ENCODE measurements around the gene C14orf119. TPM values are rescaled to one million over a fixed set of nuclear protein-coding genes. Genes with fewer than 3 reads are reported as not detected.

The C14orf119 gene
- total RNA-seq, 1 experiment from 2014 or later: 81.3 TPM

DNA sequence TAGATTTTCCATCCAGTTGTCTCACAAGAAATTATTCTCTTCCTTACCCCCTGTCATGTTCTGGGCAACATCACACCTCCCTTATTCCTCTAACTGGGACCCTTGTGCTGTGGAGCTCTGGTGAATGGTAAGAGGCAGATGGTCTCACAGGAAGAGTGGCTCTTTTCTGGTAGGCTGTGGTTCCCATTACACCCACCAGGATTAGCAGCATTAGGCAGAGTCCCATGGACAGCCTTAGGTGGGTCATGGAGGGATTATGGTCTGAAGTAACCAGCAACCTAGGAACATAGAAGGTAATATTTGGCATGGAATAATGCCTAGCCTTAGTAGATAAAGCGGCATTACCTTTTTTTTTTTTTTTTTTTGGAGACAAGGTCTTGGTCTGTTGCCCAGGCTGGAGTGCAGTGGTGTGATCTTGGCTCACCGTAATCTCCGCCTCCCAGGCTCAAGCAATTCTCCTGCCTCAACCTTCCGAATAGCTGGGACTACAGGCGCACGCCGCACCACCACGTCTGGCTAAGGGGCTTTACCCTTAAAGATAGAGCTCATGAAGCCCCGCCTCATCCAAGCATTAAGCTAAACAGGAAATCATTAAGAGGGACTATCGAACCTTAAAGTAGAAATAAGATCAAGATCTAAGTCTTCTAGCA is 4.0 kb downstream of the C14orf119 start (continued):
- TF ChIP-seq, protein P1, sequence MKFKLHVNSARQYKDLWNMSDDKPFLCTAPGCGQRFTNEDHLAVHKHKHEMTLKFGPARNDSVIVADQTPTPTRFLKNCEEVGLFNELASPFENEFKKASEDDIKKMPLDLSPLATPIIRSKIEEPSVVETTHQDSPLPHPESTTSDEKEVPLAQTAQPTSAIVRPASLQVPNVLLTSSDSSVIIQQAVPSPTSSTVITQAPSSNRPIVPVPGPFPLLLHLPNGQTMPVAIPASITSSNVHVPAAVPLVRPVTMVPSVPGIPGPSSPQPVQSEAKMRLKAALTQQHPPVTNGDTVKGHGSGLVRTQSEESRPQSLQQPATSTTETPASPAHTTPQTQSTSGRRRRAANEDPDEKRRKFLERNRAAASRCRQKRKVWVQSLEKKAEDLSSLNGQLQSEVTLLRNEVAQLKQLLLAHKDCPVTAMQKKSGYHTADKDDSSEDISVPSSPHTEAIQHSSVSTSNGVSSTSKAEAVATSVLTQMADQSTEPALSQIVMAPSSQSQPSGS (CRISPR knock-in tag; IDR thresholded peaks at IDR 0.05; ENCODE audit: borderline replicate concordance, low read depth): no peak
- no peak for TF ChIP-seq MYBL2 (CRISPR knock-in tag; IDR thresholded peaks at IDR 0.05)
- no peak for TF ChIP-seq ZNF232 (CRISPR knock-in tag; IDR thresholded peaks at IDR 0.05)
- TF ChIP-seq, protein P2, sequence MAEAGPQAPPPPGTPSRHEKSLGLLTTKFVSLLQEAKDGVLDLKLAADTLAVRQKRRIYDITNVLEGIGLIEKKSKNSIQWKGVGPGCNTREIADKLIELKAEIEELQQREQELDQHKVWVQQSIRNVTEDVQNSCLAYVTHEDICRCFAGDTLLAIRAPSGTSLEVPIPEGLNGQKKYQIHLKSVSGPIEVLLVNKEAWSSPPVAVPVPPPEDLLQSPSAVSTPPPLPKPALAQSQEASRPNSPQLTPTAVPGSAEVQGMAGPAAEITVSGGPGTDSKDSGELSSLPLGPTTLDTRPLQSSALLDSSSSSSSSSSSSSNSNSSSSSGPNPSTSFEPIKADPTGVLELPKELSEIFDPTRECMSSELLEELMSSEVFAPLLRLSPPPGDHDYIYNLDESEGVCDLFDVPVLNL (CRISPR knock-in tag; IDR thresholded peaks at IDR 0.05; ENCODE audit: borderline replicate concordance, low read depth): no peak
- TF ChIP-seq ESRRA (CRISPR knock-in tag; IDR thresholded peaks at IDR 0.05; ENCODE audit: borderline replicate concordance): no peak
- TF ChIP-seq ZNF263 (CRISPR knock-in tag; IDR thresholded peaks at IDR 0.05; ENCODE audit: low read depth): no peak
- TF ChIP-seq, protein P3, sequence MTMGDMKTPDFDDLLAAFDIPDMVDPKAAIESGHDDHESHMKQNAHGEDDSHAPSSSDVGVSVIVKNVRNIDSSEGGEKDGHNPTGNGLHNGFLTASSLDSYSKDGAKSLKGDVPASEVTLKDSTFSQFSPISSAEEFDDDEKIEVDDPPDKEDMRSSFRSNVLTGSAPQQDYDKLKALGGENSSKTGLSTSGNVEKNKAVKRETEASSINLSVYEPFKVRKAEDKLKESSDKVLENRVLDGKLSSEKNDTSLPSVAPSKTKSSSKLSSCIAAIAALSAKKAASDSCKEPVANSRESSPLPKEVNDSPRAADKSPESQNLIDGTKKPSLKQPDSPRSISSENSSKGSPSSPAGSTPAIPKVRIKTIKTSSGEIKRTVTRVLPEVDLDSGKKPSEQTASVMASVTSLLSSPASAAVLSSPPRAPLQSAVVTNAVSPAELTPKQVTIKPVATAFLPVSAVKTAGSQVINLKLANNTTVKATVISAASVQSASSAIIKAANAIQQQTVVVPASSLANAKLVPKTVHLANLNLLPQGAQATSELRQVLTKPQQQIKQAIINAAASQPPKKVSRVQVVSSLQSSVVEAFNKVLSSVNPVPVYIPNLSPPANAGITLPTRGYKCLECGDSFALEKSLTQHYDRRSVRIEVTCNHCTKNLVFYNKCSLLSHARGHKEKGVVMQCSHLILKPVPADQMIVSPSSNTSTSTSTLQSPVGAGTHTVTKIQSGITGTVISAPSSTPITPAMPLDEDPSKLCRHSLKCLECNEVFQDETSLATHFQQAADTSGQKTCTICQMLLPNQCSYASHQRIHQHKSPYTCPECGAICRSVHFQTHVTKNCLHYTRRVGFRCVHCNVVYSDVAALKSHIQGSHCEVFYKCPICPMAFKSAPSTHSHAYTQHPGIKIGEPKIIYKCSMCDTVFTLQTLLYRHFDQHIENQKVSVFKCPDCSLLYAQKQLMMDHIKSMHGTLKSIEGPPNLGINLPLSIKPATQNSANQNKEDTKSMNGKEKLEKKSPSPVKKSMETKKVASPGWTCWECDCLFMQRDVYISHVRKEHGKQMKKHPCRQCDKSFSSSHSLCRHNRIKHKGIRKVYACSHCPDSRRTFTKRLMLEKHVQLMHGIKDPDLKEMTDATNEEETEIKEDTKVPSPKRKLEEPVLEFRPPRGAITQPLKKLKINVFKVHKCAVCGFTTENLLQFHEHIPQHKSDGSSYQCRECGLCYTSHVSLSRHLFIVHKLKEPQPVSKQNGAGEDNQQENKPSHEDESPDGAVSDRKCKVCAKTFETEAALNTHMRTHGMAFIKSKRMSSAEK (CRISPR knock-in tag; IDR thresholded peaks at IDR 0.05; ENCODE audit: borderline replicate concordance): no peak

DNA sequence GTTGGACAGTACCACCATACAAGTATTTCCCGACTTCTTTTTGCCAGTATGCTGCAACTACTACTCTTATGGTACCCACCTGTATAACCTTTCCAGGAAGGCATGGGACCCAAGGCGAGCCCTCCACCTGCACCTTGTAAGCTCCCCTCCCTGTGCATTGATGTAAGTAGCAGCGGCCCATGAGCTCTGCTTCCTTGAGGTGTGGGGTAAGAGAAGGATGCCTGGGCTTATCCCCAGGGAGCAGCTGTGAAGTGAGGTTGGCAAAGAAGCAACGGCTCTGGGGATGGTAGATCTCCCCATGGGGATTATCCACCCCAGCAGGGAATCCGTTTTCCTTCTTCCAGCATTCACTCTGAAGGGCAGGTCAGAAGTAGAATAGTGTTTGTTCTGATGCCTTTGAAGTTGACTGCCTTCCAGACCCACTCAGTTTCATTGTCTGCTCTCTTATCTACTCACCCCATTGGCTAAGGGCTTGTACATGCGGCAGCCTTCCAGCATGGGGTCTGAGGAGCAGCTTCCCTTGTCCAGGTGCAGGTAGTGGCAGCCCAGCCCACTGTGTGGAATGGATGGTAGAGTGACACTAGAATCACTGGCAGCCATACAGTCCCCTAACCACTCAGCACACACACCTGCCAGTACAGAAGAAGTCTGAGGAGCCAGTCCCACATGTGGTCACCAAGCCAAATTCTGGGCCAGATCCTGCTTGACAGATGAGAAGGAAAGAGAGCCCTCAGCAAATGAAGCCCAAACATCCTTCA is 6.1 kb downstream of the C14orf119 start:
- ChIA-PET CTCF (interaction anchor here (0.8 to 6.9 kb wide), 5 partner anchors 8 to 44 kb away, joined by 3 to 43 read pairs (median 3); no protein-coding TSS in a partner anchor), POLR2A (no interaction called here)
- H3K4me1 Mint-ChIP-seq: peaks cover 60% of the 10 kb centered on the region
- H3K27me3 Mint-ChIP-seq (ENCODE audit: low read depth): peaks cover 15% of the 10 kb centered on the region
- no peak for DNase-seq (ENCODE audit: low spot score)
- H3K36me3 Mint-ChIP-seq: peaks cover 24% of the 10 kb centered on the region
- no peak overlapping the region for H3K27ac Mint-ChIP-seq
- no peak for ATAC-seq
- no peaks in the 10 kb centered on the region for H3K9me3 Mint-ChIP-seq
- no peak overlapping the region for H3K4me3 Mint-ChIP-seq
- TF ChIP-seq, protein P4, sequence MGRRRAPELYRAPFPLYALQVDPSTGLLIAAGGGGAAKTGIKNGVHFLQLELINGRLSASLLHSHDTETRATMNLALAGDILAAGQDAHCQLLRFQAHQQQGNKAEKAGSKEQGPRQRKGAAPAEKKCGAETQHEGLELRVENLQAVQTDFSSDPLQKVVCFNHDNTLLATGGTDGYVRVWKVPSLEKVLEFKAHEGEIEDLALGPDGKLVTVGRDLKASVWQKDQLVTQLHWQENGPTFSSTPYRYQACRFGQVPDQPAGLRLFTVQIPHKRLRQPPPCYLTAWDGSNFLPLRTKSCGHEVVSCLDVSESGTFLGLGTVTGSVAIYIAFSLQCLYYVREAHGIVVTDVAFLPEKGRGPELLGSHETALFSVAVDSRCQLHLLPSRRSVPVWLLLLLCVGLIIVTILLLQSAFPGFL (CRISPR knock-in tag; IDR thresholded peaks at IDR 0.05; ENCODE audit: borderline replicate concordance): no peak

DNA sequence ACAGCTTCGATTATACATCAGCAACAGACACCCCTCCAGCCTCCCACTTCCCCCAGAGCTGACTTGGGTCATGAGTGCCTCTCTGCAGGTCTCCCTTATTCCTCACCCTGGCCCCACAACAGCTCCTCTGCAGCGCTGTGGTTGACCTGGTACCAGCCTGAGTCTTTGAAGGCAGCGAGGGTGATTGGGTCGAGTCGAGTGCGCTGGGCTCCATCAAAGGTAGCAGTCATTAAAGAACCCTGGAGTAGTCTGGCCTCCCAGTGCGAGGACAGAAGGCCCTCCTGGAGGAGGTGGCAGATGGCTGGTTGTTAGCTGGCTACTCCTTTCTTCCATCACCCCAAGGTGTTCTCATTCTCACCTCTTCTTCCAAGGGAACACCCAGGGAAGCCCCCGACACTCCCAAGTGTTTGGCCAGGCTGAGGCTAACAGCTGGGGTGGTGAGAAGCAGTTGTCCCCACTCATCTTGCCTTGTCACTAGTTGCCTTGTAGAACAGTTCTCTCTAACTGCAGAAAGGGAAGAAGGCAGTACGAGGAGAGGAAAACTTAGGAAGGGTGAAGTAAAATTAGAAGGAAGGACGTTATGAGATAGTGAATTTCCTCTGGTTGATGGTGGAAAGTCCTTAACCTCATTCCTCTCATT is 6.8 kb downstream of the C14orf119 start:
- Mint-ChIP-seq H3K27me3 (ENCODE audit: low read depth) (peaks cover 15% of the 10 kb centered on the region), H3K36me3 (peaks cover 22% of the 10 kb centered on the region), H3K4me3 (no peak overlapping the region), H3K4me1 (peaks cover 58% of the 10 kb centered on the region), H3K27ac (no peak overlapping the region), H3K9me3 (no peaks in the 10 kb centered on the region)
- DNase-seq (ENCODE audit: low spot score) (no peak), ATAC-seq (no peak)
- ChIA-PET CTCF (interaction anchor here (0.8 to 6.9 kb wide), 4 partner anchors 19 to 44 kb away, joined by 3 to 43 read pairs (median 4); no protein-coding TSS in a partner anchor), POLR2A (no interaction called here)
- TF ChIP-seq FOXP1 (CRISPR knock-in tag; IDR thresholded peaks at IDR 0.05; ENCODE audit: borderline replicate concordance) (no peak), NR1H2 (CRISPR knock-in tag; IDR thresholded peaks at IDR 0.05) (no peak), ZNF416 (CRISPR knock-in tag; IDR thresholded peaks at IDR 0.05) (no peak), ZNF121 (CRISPR knock-in tag; IDR thresholded peaks at IDR 0.05) (no peak), NR3C1 (CRISPR knock-in tag; conservative IDR thresholded peaks at IDR 0.05; ENCODE audit: low read depth) (no peak), ZNF423 (CRISPR knock-in tag; IDR thresholded peaks at IDR 0.05) (no peak)
- TF ChIP-seq, protein P5, sequence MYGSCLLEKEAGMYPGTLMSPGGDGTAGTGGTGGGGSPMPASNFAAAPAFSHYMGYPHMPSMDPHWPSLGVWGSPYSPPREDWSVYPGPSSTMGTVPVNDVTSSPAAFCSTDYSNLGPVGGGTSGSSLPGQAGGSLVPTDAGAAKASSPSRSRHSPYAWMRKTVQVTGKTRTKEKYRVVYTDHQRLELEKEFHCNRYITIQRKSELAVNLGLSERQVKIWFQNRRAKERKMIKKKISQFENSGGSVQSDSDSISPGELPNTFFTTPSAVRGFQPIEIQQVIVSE (CRISPR knock-in tag; IDR thresholded peaks at IDR 0.05; ENCODE audit: borderline replicate concordance): no peak
- TF ChIP-seq, protein P6, sequence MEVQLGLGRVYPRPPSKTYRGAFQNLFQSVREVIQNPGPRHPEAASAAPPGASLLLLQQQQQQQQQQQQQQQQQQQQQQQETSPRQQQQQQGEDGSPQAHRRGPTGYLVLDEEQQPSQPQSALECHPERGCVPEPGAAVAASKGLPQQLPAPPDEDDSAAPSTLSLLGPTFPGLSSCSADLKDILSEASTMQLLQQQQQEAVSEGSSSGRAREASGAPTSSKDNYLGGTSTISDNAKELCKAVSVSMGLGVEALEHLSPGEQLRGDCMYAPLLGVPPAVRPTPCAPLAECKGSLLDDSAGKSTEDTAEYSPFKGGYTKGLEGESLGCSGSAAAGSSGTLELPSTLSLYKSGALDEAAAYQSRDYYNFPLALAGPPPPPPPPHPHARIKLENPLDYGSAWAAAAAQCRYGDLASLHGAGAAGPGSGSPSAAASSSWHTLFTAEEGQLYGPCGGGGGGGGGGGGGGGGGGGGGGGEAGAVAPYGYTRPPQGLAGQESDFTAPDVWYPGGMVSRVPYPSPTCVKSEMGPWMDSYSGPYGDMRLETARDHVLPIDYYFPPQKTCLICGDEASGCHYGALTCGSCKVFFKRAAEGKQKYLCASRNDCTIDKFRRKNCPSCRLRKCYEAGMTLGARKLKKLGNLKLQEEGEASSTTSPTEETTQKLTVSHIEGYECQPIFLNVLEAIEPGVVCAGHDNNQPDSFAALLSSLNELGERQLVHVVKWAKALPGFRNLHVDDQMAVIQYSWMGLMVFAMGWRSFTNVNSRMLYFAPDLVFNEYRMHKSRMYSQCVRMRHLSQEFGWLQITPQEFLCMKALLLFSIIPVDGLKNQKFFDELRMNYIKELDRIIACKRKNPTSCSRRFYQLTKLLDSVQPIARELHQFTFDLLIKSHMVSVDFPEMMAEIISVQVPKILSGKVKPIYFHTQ (CRISPR knock-in tag; IDR thresholded peaks at IDR 0.05): no peak

Measured in WTC11 (cell line).